Measurements from ENCODE around the gene CCDC102B.
"Not testable (repeated sequence)": the region's sequence is repeated elsewhere in the genome, so short reads cannot be mapped to it uniquely, and the experiment has no call there.

CCDC102B gene

GRCh38 chr18:68879947-68880346 lies 82.1 kb downstream of the CCDC102B start:
- not testable (repeated sequence) for H3K4me3 ChIP-seq, H3K27ac ChIP-seq

DNA sequence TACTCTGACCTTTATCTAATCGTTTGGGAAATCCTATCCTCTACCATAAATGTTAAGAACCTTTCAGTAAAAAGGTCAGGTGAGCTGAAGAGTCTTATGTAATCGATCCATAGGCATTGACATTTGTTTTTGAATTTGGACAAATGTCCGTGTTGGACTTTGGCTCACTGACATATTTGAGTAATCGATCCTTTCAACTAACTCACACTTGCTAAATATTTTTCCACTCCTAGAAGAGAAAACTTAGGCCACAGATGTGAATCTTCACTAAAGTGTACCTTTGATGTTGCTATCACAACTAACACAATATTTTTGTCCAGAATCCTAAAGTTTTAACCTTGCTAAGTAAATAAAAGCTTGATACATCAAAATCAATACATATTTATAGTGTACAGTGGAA lies 89.5 kb downstream of the CCDC102B start:
- Histone ChIP-seq H3K27ac (no peak overlapping the region), H3K4me3 (no peak overlapping the region)

GRCh38 chr18:68893354-68893753 lies 95.5 kb downstream of the CCDC102B start:
- H3K4me3 ChIP-seq = no peak overlapping the region
- H3K27ac ChIP-seq = no peak overlapping the region

DNA sequence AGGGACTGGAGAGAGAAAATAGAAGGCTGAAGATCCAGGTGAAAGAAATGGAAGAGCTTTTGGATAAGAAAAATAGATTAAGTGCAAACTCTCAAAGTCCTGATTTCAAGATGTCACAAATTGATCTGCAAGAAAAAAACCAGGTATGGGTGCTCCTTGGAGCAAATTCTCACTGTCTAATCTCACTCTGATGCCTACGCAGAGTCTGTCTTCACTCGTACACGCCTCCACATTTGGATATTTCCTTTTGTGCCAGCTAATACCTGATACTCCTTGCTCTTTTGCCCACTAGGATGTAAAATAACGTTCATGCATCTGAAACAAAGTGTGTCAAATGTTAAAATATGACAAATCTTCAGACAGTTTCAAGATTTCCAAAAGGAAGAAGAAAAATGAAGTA lies 99.4 kb downstream of the CCDC102B start:
- Histone ChIP-seq H3K4me3 (no peak overlapping the region), H3K27ac (no peak overlapping the region)

DNA sequence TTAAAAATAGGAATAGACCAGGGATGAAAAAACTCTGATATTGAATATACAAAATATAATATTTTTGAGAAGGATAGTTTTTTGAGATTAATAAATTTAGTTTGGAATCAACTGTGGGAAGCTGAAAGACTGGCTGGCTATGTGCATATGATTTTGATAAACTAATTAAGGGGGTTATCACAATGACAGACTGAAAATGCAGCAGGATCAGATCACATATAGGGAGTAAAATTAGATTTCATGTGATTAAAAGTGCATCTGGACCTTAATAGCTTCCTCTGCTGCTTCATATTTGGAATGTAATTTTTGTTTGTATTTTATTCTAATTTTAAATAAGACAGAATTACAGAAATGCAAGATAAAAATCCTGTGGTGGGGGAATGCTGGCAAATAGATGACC lies 111.7 kb downstream of the CCDC102B start:
- no peak overlapping the region for H3K4me3 ChIP-seq
- no peak overlapping the region for H3K27ac ChIP-seq

- Histone ChIP-seq H3K27ac (no peak overlapping the region), H3K4me3 (no peak overlapping the region)
Measured at GRCh38 chr18:68915061-68915460, 117.2 kb downstream of the CCDC102B start.

GRCh38 chr18:68916734-68917133 lies 118.9 kb downstream of the CCDC102B start:
- Histone ChIP-seq H3K27ac (no peak overlapping the region), H3K4me3 (no peak overlapping the region)

- Histone ChIP-seq H3K27ac (no peak overlapping the region), H3K4me3 (no peak overlapping the region)
Measured at GRCh38 chr18:68918216-68918615, 120.3 kb downstream of the CCDC102B start.

GRCh38 chr18:68919900-68920299 lies 122.0 kb downstream of the CCDC102B start:
- H3K27ac ChIP-seq = no peak overlapping the region

GRCh38 chr18:68922392-68922791 lies 124.5 kb downstream of the CCDC102B start:
- Histone ChIP-seq H3K4me3 (no peak overlapping the region), H3K27ac (no peak overlapping the region)

More at GRCh38 chr18:68919900-68920299, 122.0 kb downstream of the CCDC102B start:
- no peak overlapping the region for H3K4me3 ChIP-seq

- Histone ChIP-seq H3K27ac (no peak overlapping the region), H3K4me3 (no peak overlapping the region)
Measured at GRCh38 chr18:68925268-68925667, 127.4 kb downstream of the CCDC102B start.

DNA sequence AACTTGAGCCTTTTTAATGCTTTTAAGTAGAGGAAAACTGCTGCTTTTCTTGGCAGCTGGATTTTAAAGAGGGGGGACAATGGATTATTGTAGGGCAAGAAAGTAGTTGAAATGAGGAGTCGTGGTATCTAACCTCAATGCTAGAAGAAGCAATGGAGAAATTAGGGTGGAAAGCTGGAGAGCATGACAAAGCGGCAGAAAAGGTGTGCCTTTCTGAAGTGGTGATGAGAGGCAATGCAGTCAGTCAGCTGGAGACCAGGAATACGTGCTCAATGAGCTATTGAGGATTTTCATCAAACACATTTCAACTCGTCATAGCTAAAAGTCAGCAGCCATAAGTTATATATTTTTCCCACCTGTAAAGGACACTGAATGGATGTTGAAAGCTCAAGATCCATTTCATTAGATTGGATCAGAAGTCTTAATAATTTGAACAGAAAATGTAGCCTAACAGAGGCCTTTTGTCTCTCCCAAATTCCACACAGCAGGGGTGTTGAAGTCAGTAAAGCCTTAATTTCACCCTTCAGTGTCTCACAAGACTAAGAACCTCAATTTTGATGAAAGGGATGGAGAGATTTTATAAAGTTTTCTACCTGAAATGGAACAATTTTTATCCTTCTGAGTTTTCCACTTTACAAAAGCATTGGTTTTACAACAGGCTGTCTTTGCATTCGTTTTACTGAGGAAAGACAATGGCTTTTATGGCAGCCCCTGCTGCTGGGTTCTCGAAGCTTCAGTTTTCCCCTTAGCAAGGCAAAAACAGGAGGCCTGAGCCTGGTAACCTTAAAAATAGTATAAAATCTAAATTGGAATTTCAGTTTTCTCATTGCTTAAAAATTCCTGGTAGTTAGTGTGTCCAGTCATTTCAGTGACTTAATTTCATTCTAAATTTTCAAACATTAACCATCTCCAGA lies 131.1 kb downstream of the CCDC102B start:
- no peak overlapping the region for H3K27ac ChIP-seq
- no peak overlapping the region for H3K4me3 ChIP-seq

GRCh38 chr18:68935686-68936085 lies 137.8 kb downstream of the CCDC102B start:
- Histone ChIP-seq H3K27ac (no peak overlapping the region), H3K4me3 (no peak overlapping the region)

GRCh38 chr18:68937029-68937599 lies 139.2 kb downstream of the CCDC102B start:
- Histone ChIP-seq H3K27ac (no peak overlapping the region), H3K4me3 (no peak overlapping the region)

DNA sequence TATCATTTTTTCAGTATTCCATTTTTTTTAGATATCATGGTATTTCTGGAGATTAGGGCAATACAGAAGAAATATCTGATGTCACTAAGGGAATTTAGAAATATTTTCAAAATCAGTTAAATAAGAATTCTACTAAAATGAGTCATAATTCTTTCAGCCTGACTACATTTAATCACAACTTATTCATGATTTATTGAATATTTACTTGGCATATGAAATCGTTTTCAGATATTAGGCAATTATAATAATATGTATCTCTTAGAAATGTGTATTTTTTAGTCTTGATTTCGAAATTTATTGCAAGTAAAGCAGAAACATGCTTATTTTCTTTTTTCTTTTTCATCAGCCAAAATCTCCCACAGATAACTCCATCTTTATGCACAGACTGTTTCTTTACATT lies 142.2 kb downstream of the CCDC102B start:
- H3K4me3 ChIP-seq = no peak overlapping the region

GRCh38 chr18:68940754-68941153 lies 142.9 kb downstream of the CCDC102B start:
- Histone ChIP-seq H3K27ac (no peak overlapping the region), H3K4me3 (no peak overlapping the region)

More for the DNA sequence above, 142.2 kb downstream of the CCDC102B start:
- H3K27ac ChIP-seq = no peak overlapping the region

- Histone ChIP-seq H3K27ac (no peak overlapping the region), H3K4me3 (no peak overlapping the region)
Measured at GRCh38 chr18:68942230-68942629, 144.3 kb downstream of the CCDC102B start.

DNA sequence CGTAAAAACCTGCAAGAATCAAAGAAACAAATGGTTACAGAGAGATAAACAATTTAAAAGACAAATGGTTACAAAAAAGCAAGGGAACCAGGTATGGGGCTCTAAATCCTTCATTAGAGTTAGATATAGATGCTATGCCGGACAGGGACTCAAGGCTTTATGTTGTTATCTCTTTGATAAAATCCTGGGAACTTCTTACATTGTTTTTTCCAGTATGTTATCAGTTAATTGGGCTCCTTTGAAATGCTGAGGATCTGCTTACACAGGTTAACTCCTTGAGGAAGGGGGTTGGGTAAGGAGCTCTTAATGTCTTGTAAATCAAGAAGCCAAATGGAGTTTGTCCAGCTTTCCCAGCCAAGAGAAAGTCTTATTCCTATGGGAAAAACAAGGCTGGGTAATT lies 146.0 kb downstream of the CCDC102B start:
- H3K27ac ChIP-seq, H3K4me3 ChIP-seq: not testable (repeated sequence)

GRCh38 chr18:68944330-68944729 lies 146.4 kb downstream of the CCDC102B start:
- no peak overlapping the region for H3K4me3 ChIP-seq
- no peak overlapping the region for H3K27ac ChIP-seq

DNA sequence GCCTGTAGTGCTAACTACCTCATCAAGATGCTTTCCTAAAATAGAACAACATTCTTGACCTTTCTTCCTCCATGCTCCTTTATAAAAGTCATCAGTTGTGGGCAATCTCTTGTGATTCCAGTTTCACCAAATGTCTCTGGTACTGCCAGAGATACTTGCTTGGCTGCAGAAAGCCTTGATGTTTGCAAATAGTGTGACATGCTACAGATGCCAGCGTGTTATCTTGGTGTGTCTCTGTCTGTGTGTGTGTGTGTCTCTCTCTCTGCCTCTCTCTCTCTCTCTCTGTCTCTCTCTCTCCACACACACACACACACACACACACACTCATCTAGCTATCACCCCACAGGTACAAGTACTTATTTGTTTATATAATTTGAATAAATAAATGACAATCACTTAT lies 146.9 kb downstream of the CCDC102B start:
- H3K27ac ChIP-seq = no peak overlapping the region
- no peak overlapping the region for H3K4me3 ChIP-seq

- Histone ChIP-seq H3K4me3 (no peak overlapping the region), H3K27ac (no peak overlapping the region)
Measured at GRCh38 chr18:68948622-68949021, 150.7 kb downstream of the CCDC102B start.
